Esophagus muscularis mucosa (tissue), 4 donors: ENCODE results near the gene RPL10A. TPM values are rescaled to one million over a fixed set of nuclear protein-coding genes. Genes with fewer than 3 reads are reported as not detected.

ENCODE experiments used
- DNase-seq: peaks from one replicate; pipeline ENCODE4 v3.0.0-alpha.2; 2017; ENCODE audit errors: extremely low spot score
- H3K27ac ChIP-seq, 4 donors: fragments of 200-600 bp; sonication (generic); replicated peaks in 1 of 4; 1 replicate in 3 of 4; 2 replicates in 1 of 4; pipeline ENCODE4 v1.5.1; 2016 to 2019; ENCODE audit warnings: mild to moderate bottlenecking in 1 of 4
- H3K27me3 ChIP-seq, 4 donors: fragments of 200-600 bp; sonication (generic); one replicate each; pipeline versions ENCODE4 v1.5.1 to v1.6.0; 2016 to 2019
- H3K36me3 ChIP-seq, 4 donors: fragments of 200-600 bp; sonication (generic); one replicate each; pipeline ENCODE4 v1.5.1; 2016 to 2019
- H3K4me1 ChIP-seq, 4 donors: fragments of 200-600 bp; sonication (generic); one replicate each; pipeline ENCODE4 v1.5.1; 2016 to 2019
- H3K4me3 ChIP-seq, 4 donors: fragments of 200-600 bp; sonication (generic); 1 replicate in 2 of 4; 2 replicates in 2 of 4; pipeline ENCODE4 v1.5.1; 2016 to 2019; ENCODE audit warnings: mild to moderate bottlenecking in 4 of 4, moderate library complexity in 1 of 4
- H3K9me3 ChIP-seq, 4 donors: fragments of 200-600 bp; sonication (generic); 1 replicate in 3 of 4; 2 replicates in 1 of 4; pipeline ENCODE4 v1.5.1; 2016 to 2019
- CTCF ChIP-seq, 3 experiments: fragments of 200-600 bp in 2 of 3; fragments of 450-650 bp in 1 of 3; sonication (generic) in 2 of 3; IDR thresholded peaks; one replicate each; pipeline ENCODE4 v1.5.1; 2017 to 2019; ENCODE audit warnings: antibody characterized with exemption in 3 of 3, mild to moderate bottlenecking in 2 of 3, moderate library complexity in 1 of 3
- EP300 ChIP-seq: sonication (generic); formaldehyde crosslinking; IDR thresholded peaks from one replicate; pipeline ENCODE4 v1.6.1; 2017; ENCODE audit warnings: antibody characterized with exemption
- POLR2A ChIP-seq: fragments of 450-650 bp; IDR thresholded peaks from one replicate; pipeline ENCODE4 v1.6.1; 2017; ENCODE audit warnings: antibody characterized with exemption, moderate library complexity, mild to moderate bottlenecking, low read depth
- POLR2AphosphoS5 ChIP-seq, 2 donors: sonication (generic); formaldehyde crosslinking; IDR thresholded peaks; one replicate each; pipeline ENCODE4 v1.6.1; 2017; ENCODE audit warnings: antibody characterized with exemption in 2 of 2
- WGBS: methylation state at CpG from one replicate; pipeline ENCODE4 v1.1.5; 2018; 5-methylcytosine and 5-hydroxymethylcytosine counted together
- intact Hi-C: fragments of 100-400 bp; cut with DNase I; formaldehyde crosslinking; loops from one replicate; pipeline ENCODE4 v1.15.1; 2023
- total RNA-seq, 4 donors: library from RNA; depleted of rRNA; stranded (reverse); fragments of >200 nt; gene quantifications; one replicate each; pipeline versions ENCODE4 v1.1.0 to v1.2.1, GENCODE V29; 2016

RPL10A gene
- total RNA-seq, 4 donors from 2014 or later = 1,484 to 1,840 (median 1,566) TPM

DNA sequence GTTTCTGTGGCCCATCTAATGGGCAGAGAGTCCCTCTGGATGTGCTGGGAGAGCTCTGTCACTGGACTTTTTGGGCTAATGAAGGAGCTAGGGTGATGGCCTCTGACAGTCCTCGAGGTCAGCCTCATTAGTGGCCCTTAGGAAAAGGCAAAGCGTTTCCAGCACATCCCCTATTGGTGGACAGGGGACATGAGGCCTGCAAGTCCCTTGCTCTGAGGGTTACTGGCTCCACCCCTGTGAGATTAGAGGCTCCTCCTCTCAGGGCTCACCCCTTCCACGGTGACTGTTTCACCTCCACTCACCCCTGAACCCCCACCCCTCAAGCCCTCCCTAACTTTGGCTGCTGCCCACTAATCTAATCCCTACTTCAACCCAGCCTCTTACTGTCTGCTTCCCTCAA, 28.9 kb upstream of the RPL10A start:
- Histone ChIP-seq H3K27me3 (no peaks in the 10 kb centered on the region), H3K4me3 (no peak overlapping the region), H3K4me1 (peaks cover 0 to 9% (median 7%) of the 10 kb centered on the region in 4 donors), H3K27ac (no peak overlapping the region), H3K9me3 (no peaks in the 10 kb centered on the region), H3K36me3 (no peaks in the 10 kb centered on the region)
- TF ChIP-seq POLR2AphosphoS5 (IDR thresholded peaks at IDR 0.05) (no peak), POLR2A (no peak), CTCF (IDR thresholded peaks at IDR 0.05) (no peak), EP300 (no peak)
- intact Hi-C loops = no loop called here
- DNase-seq = no peak
- 46% methylated on average over 3 of the region's 3 CpGs for WGBS

- 86% methylated on average over 2 of the region's 3 CpGs for WGBS
- no peak for DNase-seq
- H3K36me3 ChIP-seq = no peaks in the 10 kb centered on the region
- H3K27me3 ChIP-seq = no peaks in the 10 kb centered on the region
- H3K4me3 ChIP-seq = no peak overlapping the region
- TF ChIP-seq EP300 (no peak), CTCF (IDR thresholded peaks at IDR 0.05) (no peak), POLR2A (no peak), POLR2AphosphoS5 (IDR thresholded peaks at IDR 0.05) (no peak)
- H3K4me1 ChIP-seq = no peaks in the 10 kb centered on the region
- no peaks in the 10 kb centered on the region for H3K9me3 ChIP-seq
- intact Hi-C loops = no loop called here
- no peak overlapping the region for H3K27ac ChIP-seq
These were observed 27.0 kb upstream of the RPL10A start for GRCh38 chr6:35441205-35441604.

- intact Hi-C loops = no loop called here
- H3K9me3 ChIP-seq = no peaks in the 10 kb centered on the region
- no peak overlapping the region for H3K4me3 ChIP-seq
- H3K36me3 ChIP-seq = no peaks in the 10 kb centered on the region
- no peak for TF ChIP-seq CTCF (IDR thresholded peaks at IDR 0.05)
- TF ChIP-seq POLR2A = no peak
- TF ChIP-seq POLR2AphosphoS5 (IDR thresholded peaks at IDR 0.05) = no peak
- no peak for TF ChIP-seq EP300
- 90% methylated on average over 4 of the region's 4 CpGs for WGBS
- H3K27me3 ChIP-seq = no peaks in the 10 kb centered on the region
- no peaks in the 10 kb centered on the region for H3K4me1 ChIP-seq
- no peak overlapping the region for H3K27ac ChIP-seq
- DNase-seq = no peak
These were observed 26.6 kb upstream of the RPL10A start for GRCh38 chr6:35441642-35442041.

- 82% methylated on average over 2 of the region's 5 CpGs for WGBS
- TF ChIP-seq POLR2A (no peak), EP300 (no peak), POLR2AphosphoS5 (IDR thresholded peaks at IDR 0.05) (no peak), CTCF (IDR thresholded peaks at IDR 0.05) (no peak)
- H3K36me3 ChIP-seq = no peaks in the 10 kb centered on the region
These were observed 25.5 kb upstream of the RPL10A start for GRCh38 chr6:35442693-35443092.

GRCh38 chr6:35443341-35444030, 24.7 kb upstream of the RPL10A start:
- H3K27me3 ChIP-seq = no peaks in the 10 kb centered on the region
- no peak overlapping the region for H3K4me3 ChIP-seq
- intact Hi-C loops = no loop called here
- H3K4me1 ChIP-seq = no peaks in the 10 kb centered on the region
- H3K9me3 ChIP-seq = no peaks in the 10 kb centered on the region
- DNase-seq = no peak
- no peaks in the 10 kb centered on the region for H3K36me3 ChIP-seq
- WGBS = 90% methylated on average over 4 of the region's 9 CpGs
- H3K27ac ChIP-seq = no peak overlapping the region
- TF ChIP-seq CTCF (IDR thresholded peaks at IDR 0.05) = no peak
- TF ChIP-seq EP300 = no peak
- TF ChIP-seq POLR2AphosphoS5 (IDR thresholded peaks at IDR 0.05) = no peak
- TF ChIP-seq POLR2A = no peak

More at GRCh38 chr6:35442693-35443092, 25.5 kb upstream of the RPL10A start:
- Histone ChIP-seq H3K4me1 (no peaks in the 10 kb centered on the region), H3K27me3 (no peaks in the 10 kb centered on the region), H3K4me3 (no peak overlapping the region), H3K27ac (no peak overlapping the region), H3K9me3 (no peaks in the 10 kb centered on the region)
- no peak for DNase-seq
- intact Hi-C loops = no loop called here
